ENCODE results near the gene C1orf87. TPM values are rescaled to one million over a fixed set of nuclear protein-coding genes. Genes with fewer than 3 reads are reported as not detected.

C1orf87 gene
- total RNA-seq, 2 donors from 2014 or later: not detected

- Mint-ChIP-seq H3K4me3 (no peak overlapping the region), H3K4me1 (peaks cover 6% of the 10 kb centered on the region), H3K9me3 (no peaks in the 10 kb centered on the region), H3K27ac (no peak overlapping the region), H3K36me3 (ENCODE audit: low read depth) (no peaks in the 10 kb centered on the region), H3K27me3 (ENCODE audit: insufficient read depth) (no peaks in the 10 kb centered on the region)
- WGBS, 2 experiments (ENCODE audit: insufficient coverage in 1 of 2, insufficient read length in 1 of 2): 75 to 87% methylated on average over 1 to 3 of the region's 3 CpGs
- H3K9me3 ChIP-seq (ENCODE audit: control insufficient read depth, low read length): no peaks in the 10 kb centered on the region
- no peaks in the 10 kb centered on the region for H3K27me3 ChIP-seq (ENCODE audit: control insufficient read depth, insufficient read depth, low read length, poor library complexity, severe bottlenecking)
- no peak for TF ChIP-seq CTCF (conservative IDR thresholded peaks at IDR 0.05)
- H3K4me3 ChIP-seq (ENCODE audit: low read length): no peak overlapping the region
- H3K36me3 ChIP-seq (ENCODE audit: control insufficient read depth, insufficient read depth, low read length): no peaks in the 10 kb centered on the region
- DNase-seq: no peak
- H3K4me1 ChIP-seq (ENCODE audit: control insufficient read depth, insufficient read depth, low read length): no peaks in the 10 kb centered on the region
- no peak overlapping the region for H3K27ac ChIP-seq (ENCODE audit: low read depth, low read length)
- no peak overlapping the region for H3K9ac ChIP-seq (ENCODE audit: extremely low read depth, low read length, poor library complexity, severe bottlenecking)
These were observed 74.6 kb downstream of the C1orf87 start for GRCh38 chr1:59999006-59999405.

GRCh38 chr1:59997479-59998115, 76.0 kb downstream of the C1orf87 start:
- Mint-ChIP-seq H3K36me3 (ENCODE audit: low read depth) (no peaks in the 10 kb centered on the region), H3K27me3 (ENCODE audit: insufficient read depth) (no peaks in the 10 kb centered on the region), H3K9me3 (no peaks in the 10 kb centered on the region), H3K4me3 (no peak overlapping the region), H3K4me1 (peaks cover 6% of the 10 kb centered on the region), H3K27ac (peak overlapping the region; percentile 27)
- 33% methylated on average over 2 of the region's 2 CpGs; no CpG with 5 or more reads in 1 of the 2 experiments for WGBS, 2 experiments (ENCODE audit: insufficient coverage in 1 of 2, insufficient read length in 1 of 2)
- H3K36me3 ChIP-seq (ENCODE audit: control insufficient read depth, insufficient read depth, low read length): no peaks in the 10 kb centered on the region
- no peaks in the 10 kb centered on the region for H3K4me1 ChIP-seq (ENCODE audit: control insufficient read depth, insufficient read depth, low read length)
- peak; percentile 58 for TF ChIP-seq CTCF (conservative IDR thresholded peaks at IDR 0.05)
- no peak overlapping the region for H3K9ac ChIP-seq (ENCODE audit: extremely low read depth, low read length, poor library complexity, severe bottlenecking)
- DNase-seq: peak; percentile 74
- H3K27me3 ChIP-seq (ENCODE audit: control insufficient read depth, insufficient read depth, low read length, poor library complexity, severe bottlenecking): no peaks in the 10 kb centered on the region
- H3K9me3 ChIP-seq (ENCODE audit: control insufficient read depth, low read length): no peaks in the 10 kb centered on the region
- H3K27ac ChIP-seq (ENCODE audit: low read depth, low read length): no peak overlapping the region
- no peak overlapping the region for H3K4me3 ChIP-seq (ENCODE audit: low read length)

- no peak overlapping the region for H3K9ac ChIP-seq (ENCODE audit: extremely low read depth, low read length, poor library complexity, severe bottlenecking)
- peak overlapping the region; percentile 71 for H3K27ac ChIP-seq (ENCODE audit: low read depth, low read length)
- H3K36me3 Mint-ChIP-seq (ENCODE audit: low read depth): no peaks in the 10 kb centered on the region
These were observed 79.0 kb downstream of the C1orf87 start for GRCh38 chr1:59994302-59995198.

More at GRCh38 chr1:59994302-59995198, 79.0 kb downstream of the C1orf87 start:
- no peaks in the 10 kb centered on the region for H3K27me3 ChIP-seq (ENCODE audit: control insufficient read depth, insufficient read depth, low read length, poor library complexity, severe bottlenecking)
- no peak for TF ChIP-seq CTCF (conservative IDR thresholded peaks at IDR 0.05)
- H3K4me1 ChIP-seq (ENCODE audit: control insufficient read depth, insufficient read depth, low read length): no peaks in the 10 kb centered on the region
- no peaks in the 10 kb centered on the region for H3K36me3 ChIP-seq (ENCODE audit: control insufficient read depth, insufficient read depth, low read length)
- Mint-ChIP-seq H3K4me3 (no peak overlapping the region), H3K4me1 (peaks cover 6% of the 10 kb centered on the region), H3K27ac (no peak overlapping the region), H3K27me3 (ENCODE audit: insufficient read depth) (no peaks in the 10 kb centered on the region), H3K9me3 (no peaks in the 10 kb centered on the region)
- H3K9me3 ChIP-seq (ENCODE audit: control insufficient read depth, low read length): no peaks in the 10 kb centered on the region
- DNase-seq: no peak
- 91 to 100% methylated on average over 1 to 4 of the region's 4 CpGs for WGBS, 2 experiments (ENCODE audit: insufficient coverage in 1 of 2, insufficient read length in 1 of 2)
- no peak overlapping the region for H3K4me3 ChIP-seq (ENCODE audit: low read length)

All from endodermal cell (in vitro differentiated cells).